BJ (cell line): ENCODE measurements around the gene IL10RA. TPM values are rescaled to one million over a fixed set of nuclear protein-coding genes. Genes with fewer than 3 reads are reported as not detected.
"Not testable (repeated sequence)": the region's sequence is repeated elsewhere in the genome, so short reads cannot be mapped to it uniquely, and the experiment has no call there.

Experiments
- CTCF ChIA-PET: fragments of 350-600 bp; formaldehyde crosslinking; extraction: SDS; loops from one replicate; lab custom pipeline; 2021; ENCODE audit warnings: antibody characterized with exemption, inconsistent platforms; lab: Yijun Ruan, JAX
- POLR2A ChIA-PET: fragments of 300-600 bp; sonication (Branson Sonifier 250); formaldehyde crosslinking; extraction: SDS; loops from one replicate; lab custom pipeline; 2021; ENCODE audit warnings: antibody characterized with exemption; lab: Charles Lee
- DNase-seq: peaks from one replicate; pipeline ENCODE4 v3.0.0-alpha.2; 2011; ENCODE audit warnings: low read depth
- H3K27me3 ChIP-seq: 2 replicates; pipeline ENCODE4 v1.6.0; 2011; ENCODE audit warnings: low read length; ENCODE audit not compliant: control insufficient read depth, insufficient read depth
- H3K36me3 ChIP-seq: 2 replicates; pipeline ENCODE4 v1.5.1; 2011; ENCODE audit warnings: low read length; ENCODE audit not compliant: control insufficient read depth, insufficient read depth
- H3K4me3 ChIP-seq: 2 replicates; pipeline ENCODE4 v1.5.1; 2011; ENCODE audit warnings: low read depth, mild to moderate bottlenecking, control low read depth, low read length
- polyA plus RNA-seq: library from polyadenylated mRNA; depleted of rRNA; stranded (reverse); fragments of >200 nt; gene quantifications from 2 replicates; pipeline ENCODE4 v1.2.3, GENCODE V29; 2011
- TF ChIP-seq, protein P1 (sequence below): IDR thresholded peaks from 2 replicates; pipeline ENCODE4 v1.5.1; 2011; ENCODE audit warnings: low read depth, mild to moderate bottlenecking, control low read depth, inconsistent platforms, low read length, moderate library complexity; ENCODE audit not compliant: insufficient read depth

IL10RA gene
- polyA plus RNA-seq, 1 experiment: not detected

DNA sequence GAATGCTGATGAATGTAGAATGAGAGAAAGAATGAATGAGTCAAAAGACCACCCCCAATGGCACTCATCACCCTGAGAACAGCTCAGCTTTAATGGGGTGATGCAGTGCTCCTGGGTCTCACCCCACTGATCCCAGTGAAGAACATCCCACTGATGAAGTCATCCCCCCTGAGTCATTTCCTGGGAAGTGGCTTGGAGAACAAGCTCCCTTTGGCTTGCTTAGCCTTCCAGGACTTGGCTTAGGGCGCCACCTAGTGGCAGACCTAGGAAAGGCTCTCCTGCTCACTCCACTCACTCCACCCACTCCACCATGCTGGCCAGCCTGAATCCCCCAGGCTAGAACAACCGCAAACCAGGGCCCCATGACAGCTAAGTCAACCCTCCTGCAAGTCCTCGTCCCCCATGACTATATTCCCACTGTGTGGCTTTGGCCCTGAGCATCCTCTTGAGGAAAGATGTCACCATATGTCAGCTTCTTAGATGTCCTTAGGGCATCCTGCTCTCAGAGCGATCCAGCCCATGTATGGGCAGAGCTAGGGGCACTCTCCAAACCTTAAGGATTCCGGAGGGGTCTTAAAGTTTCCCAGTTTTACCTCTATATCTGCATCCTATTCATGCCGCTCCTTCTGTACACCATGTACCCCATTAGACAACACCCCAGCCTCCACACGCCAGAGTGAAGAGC is 39.2 kb upstream of the IL10RA start:
- Histone ChIP-seq H3K27me3 (no peaks in the 10 kb centered on the region), H3K4me3 (no peak overlapping the region), H3K36me3 (no peaks in the 10 kb centered on the region)
- DNase-seq: peak; percentile 50
- POLR2A ChIA-PET: no interaction called here
- CTCF ChIA-PET: interaction anchor here (0.5 to 11.8 kb wide), 46 partner anchors 9 to 548 kb away, joined by 3 to 176 read pairs (median 4); partner anchors contain the start of gene TMPRSS13
- TF ChIP-seq, protein P1, sequence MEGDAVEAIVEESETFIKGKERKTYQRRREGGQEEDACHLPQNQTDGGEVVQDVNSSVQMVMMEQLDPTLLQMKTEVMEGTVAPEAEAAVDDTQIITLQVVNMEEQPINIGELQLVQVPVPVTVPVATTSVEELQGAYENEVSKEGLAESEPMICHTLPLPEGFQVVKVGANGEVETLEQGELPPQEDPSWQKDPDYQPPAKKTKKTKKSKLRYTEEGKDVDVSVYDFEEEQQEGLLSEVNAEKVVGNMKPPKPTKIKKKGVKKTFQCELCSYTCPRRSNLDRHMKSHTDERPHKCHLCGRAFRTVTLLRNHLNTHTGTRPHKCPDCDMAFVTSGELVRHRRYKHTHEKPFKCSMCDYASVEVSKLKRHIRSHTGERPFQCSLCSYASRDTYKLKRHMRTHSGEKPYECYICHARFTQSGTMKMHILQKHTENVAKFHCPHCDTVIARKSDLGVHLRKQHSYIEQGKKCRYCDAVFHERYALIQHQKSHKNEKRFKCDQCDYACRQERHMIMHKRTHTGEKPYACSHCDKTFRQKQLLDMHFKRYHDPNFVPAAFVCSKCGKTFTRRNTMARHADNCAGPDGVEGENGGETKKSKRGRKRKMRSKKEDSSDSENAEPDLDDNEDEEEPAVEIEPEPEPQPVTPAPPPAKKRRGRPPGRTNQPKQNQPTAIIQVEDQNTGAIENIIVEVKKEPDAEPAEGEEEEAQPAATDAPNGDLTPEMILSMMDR: peak; percentile 94

DNA sequence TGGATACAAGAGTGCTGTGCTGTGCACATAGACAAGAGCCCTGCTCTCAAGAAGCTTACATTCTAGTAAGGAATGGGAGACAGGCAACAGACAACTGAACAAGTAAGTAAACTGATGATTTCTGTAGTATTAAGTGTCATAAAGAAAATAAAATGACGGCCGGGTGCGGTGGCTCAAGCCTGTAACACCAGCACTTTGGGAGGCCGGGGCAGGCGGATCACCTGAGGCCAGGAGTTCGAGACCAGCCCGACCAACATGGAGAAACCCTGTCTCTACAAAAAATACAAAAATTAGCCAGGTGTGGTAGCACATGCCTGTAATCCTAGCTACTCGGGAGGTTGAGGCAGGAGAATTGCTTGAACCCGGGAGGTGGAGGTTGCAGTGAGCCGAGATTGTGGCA is 38.4 kb upstream of the IL10RA start:
- CTCF ChIA-PET: interaction anchor here (1.2 to 11.8 kb wide), 21 partner anchors 8 to 522 kb away, joined by 3 to 176 read pairs (median 9); no protein-coding TSS in a partner anchor
- H3K27me3 ChIP-seq, DNase-seq, POLR2A ChIA-PET, H3K4me3 ChIP-seq, H3K36me3 ChIP-seq: not testable (repeated sequence)

DNA sequence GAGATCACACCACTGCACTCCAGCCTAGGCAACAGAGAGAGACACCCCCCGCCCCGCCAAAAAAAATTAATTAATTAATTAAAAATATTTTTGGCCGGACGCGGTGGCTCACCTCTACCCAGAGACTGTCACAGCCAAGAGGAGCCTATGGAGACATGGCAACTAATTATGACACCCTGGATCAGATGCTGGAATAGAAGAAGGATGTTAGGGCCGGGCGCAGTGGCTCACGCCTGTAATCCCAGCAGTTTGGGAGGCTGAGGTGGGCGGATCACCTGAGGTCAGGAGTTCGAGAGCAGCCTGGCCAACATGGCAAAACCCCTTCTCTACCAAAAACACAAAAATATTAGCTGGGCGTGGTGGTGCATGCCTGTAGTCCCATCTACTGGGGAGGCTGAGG is 37.7 kb upstream of the IL10RA start:
- CTCF ChIA-PET: interaction anchor here (2.0 to 11.8 kb wide), 5 partner anchors 16 to 132 kb away, joined by 9 to 176 read pairs (median 19); no protein-coding TSS in a partner anchor
- H3K4me3 ChIP-seq, H3K27me3 ChIP-seq, POLR2A ChIA-PET, H3K36me3 ChIP-seq, DNase-seq: not testable (repeated sequence)

DNA sequence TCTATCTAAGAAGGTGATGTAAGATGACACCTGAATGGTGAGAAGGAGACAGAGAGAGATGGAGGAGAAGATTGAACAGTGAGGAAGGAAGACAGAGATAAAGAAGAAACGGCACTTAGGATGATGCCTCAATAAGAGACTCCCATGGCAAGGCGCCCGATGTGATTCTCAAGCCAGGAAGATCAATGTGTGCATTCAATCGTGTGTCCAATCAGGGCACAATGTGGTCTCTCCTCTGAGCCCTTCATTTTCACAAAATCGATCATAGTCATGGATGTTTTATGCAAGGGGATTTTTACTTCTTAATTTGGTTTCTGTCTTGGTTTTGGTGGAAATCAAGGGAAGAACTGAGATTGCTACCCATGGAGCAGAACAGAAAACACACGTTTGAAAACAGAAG is 37.1 kb upstream of the IL10RA start:
- POLR2A ChIA-PET: no interaction called here
- CTCF ChIA-PET: interaction anchor here (0.9 to 11.8 kb wide), 3 partner anchors 105 to 141 kb away, joined by 3 to 176 read pairs (median 49); no protein-coding TSS in a partner anchor
- Histone ChIP-seq H3K27me3 (no peaks in the 10 kb centered on the region), H3K36me3 (no peaks in the 10 kb centered on the region), H3K4me3 (no peak overlapping the region)
- TF ChIP-seq, protein P1: no peak
- no peak for DNase-seq

DNA sequence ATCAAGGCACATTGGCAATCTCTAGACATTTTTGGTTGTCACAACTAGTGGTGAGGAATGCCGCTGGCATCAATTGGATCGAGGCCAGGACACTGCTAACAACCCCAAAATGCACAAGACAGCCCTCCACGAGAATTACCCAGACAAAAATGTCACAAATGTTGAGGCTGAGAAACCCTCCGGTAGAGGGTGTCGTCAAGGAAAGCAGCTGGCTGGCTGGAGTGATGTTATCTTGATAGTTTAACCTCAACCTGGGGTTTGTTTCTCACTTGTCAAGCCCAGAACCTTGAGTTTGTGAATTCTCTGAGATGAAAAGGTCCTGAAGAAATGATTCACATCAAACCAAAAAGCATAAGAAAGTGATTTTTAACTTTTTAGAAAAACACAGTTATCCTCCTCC is 35.9 kb upstream of the IL10RA start:
- DNase-seq: no peak
- TF ChIP-seq, protein P1: no peak
- no peaks in the 10 kb centered on the region for H3K27me3 ChIP-seq
- no peak overlapping the region for H3K4me3 ChIP-seq
- POLR2A ChIA-PET: no interaction called here
- CTCF ChIA-PET: interaction anchor here (0.5 to 11.8 kb wide), 4 partner anchors 12 to 143 kb away, joined by 4 to 176 read pairs (median 6); no protein-coding TSS in a partner anchor
- no peaks in the 10 kb centered on the region for H3K36me3 ChIP-seq
